NCI-H2227 treated with DMSO at 0.1 percent for 48 hours (cell line): Measurements from ENCODE around the gene ULK3.

Source experiments
- DNase-seq: peaks from one replicate; lab custom pipeline; 2025; lab: John Stamatoyannopoulos, UW

Gene ULK3

DNA sequence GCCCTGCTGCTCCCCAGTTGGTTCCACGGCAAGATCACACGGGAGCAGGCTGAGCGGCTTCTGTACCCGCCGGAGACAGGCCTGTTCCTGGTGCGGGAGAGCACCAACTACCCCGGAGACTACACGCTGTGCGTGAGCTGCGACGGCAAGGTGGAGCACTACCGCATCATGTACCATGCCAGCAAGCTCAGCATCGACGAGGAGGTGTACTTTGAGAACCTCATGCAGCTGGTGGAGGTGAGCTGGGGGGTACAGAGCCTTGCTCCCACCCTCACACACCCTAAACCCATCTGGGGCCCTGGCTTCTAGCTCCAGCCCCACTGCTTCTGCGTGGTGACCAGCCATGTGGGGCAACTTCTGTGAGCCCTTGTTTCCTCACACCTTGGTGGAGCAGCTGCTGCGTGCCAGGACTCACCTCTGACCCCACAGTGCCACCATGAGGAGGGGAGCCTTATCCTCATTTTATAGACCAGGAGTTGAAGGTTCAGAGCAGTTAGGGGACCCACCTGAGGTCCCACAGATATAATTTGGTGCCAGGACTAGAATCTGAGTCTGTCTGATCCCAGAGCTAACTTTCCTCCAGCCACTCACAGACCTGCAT lies 43.6 kb downstream of the ULK3 start:
- DNase-seq = no peak

DNA sequence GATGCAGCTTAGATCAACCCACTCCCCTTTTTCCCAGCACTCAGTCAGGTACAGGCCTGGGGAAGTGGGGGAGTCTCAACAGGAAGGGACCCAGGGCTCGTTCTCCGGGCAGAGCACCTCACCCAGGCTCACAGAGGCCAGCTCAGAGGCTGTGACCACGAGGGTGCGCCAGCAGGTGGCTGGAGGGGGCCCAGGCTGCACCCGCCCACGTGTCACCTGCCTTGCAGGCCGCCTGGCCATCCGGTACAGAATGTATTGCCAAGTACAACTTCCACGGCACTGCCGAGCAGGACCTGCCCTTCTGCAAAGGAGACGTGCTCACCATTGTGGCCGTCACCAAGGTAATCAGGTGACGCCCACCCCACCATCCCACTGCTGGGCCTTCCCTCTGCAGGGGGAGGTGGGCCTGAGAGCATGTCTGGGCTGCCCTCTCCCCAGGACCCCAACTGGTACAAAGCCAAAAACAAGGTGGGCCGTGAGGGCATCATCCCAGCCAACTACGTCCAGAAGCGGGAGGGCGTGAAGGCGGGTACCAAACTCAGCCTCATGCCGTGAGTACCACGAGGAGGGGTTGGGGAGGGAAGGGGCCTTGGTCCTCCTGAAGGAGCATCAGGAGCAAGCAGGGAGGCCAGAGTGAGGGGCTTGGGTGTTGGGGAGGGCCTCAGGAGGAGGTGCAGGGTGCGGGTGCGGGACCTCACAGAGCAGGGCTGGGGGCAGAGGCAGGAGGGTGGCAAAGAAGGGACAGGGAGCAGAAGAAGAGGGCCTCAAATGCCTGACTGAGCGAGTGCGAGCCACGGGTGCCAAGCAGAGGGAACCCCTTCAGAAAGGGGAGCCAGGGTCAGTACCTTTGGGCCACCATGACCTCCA lies 44.3 kb downstream of the ULK3 start:
- no peak for DNase-seq

GRCh38 chr15:74795966-74796625 lies 46.9 kb downstream of the ULK3 start:
- no peak for DNase-seq

DNA sequence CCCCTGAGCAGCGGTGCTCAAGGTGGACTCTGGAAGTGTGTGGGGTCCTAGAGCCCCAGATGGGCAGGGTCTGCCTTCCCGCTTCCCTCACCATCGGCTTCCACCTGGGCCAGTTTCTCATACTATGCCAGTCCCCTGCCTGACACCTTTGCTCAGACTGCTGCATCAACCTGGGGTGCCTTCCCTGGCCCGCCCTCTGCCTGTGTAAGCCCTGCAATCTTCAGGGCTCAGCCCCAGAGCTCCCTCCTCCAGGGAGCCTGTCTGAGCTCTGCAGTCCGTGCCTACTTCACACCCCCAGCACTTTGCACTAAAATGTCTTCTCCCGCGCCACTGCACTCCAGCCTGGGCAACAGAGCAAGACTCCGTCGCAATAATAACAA lies 48.0 kb downstream of the ULK3 start:
- DNase-seq = no peak

GRCh38 chr15:74794248-74794969 lies 48.5 kb downstream of the ULK3 start:
- no peak for DNase-seq

GRCh38 chr15:74793135-74794028 lies 49.6 kb downstream of the ULK3 start:
- DNase-seq = no peak

DNA sequence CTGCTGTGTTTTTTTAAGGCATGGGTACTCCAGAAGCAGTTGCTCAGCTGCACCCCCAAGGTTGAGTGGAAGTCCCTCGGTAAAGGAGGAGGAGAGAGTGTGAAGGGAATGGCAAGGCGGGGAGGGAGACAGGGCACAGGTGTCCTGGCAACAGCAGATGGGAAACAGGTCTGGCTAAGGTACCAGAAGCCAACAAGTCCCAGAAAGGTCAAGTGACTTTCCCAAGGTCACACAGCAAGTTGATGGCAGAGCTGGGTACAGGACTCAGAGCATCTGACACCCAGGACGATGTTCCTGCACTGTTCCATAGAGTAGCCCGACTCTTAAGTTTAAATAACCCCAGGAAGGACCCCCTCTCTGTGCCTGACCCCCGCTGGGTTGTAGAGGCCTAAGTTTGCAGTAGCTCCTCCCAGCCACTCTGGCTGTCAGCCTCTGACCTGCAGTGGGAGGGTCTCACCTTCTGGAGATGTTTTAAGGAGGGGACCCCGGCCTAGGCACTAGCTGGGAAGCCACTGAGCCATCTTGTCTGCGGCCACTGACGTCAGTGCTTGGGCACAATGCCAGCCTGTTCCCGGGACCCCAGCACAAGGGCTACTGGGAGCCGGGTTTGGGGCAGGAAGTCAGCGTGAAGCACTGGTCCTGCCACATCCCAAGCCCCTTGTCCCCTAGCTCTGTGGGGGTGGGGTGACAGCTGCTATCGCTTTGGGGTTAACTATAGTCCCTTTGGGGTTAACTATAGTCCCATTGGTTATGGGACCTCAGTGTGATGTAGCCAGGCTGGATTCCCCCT lies 50.5 kb downstream of the ULK3 start:
- DNase-seq = no peak

DNA sequence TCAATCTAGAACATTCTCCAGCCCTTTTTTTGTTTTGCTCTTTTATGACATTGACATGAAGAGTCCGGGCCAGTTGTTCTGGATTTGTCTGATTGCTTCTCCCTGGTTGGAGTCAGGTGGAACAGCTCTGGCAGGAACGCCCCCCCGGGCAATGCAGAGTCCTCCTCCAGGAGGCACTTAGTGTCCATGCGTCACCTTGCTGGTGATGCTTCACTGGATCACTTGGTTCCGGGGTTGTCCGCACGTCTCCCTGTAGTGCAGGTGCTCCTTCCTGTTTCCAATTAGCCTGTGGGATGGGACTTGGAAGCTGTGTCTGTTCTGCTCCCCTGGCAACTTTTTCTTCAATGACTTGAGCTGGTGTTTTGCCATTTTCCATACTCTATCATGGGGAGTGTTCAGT lies 51.3 kb downstream of the ULK3 start:
- no peak for DNase-seq

- DNase-seq = no peak
Observed at GRCh38 chr15:74791007-74791406, 51.9 kb downstream of the ULK3 start.

GRCh38 chr15:74790080-74790916 lies 52.7 kb downstream of the ULK3 start:
- DNase-seq = no peak

GRCh38 chr15:74789741-74790079 lies 53.2 kb downstream of the ULK3 start:
- no peak for DNase-seq

DNA sequence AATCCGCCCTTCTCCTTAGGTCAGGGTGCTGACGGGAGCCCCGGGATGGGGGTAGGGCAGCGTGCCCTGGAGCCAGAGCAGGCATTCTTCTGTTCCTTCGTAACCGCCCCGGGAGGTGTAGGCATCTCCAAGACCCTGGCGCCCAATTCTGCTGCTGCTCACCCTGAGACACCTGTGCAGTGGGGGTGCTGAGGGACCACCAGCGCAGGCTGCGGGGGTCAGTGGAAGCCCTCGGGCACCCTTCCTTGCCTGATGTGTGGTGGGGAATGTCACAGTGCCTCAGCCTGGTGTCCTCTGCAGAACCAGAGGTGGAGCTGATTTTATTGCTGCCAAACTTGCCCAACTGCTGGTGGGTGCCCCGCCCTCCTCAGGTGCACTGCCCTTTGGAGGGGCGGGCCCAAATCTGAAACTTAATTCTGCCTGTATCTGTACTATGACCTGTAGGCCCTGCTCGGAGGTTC lies 53.8 kb downstream of the ULK3 start:
- DNase-seq = no peak

GRCh38 chr15:74788683-74789151 lies 54.2 kb downstream of the ULK3 start:
- no peak for DNase-seq

GRCh38 chr15:74788042-74788682 lies 54.8 kb downstream of the ULK3 start:
- DNase-seq = no peak

DNA sequence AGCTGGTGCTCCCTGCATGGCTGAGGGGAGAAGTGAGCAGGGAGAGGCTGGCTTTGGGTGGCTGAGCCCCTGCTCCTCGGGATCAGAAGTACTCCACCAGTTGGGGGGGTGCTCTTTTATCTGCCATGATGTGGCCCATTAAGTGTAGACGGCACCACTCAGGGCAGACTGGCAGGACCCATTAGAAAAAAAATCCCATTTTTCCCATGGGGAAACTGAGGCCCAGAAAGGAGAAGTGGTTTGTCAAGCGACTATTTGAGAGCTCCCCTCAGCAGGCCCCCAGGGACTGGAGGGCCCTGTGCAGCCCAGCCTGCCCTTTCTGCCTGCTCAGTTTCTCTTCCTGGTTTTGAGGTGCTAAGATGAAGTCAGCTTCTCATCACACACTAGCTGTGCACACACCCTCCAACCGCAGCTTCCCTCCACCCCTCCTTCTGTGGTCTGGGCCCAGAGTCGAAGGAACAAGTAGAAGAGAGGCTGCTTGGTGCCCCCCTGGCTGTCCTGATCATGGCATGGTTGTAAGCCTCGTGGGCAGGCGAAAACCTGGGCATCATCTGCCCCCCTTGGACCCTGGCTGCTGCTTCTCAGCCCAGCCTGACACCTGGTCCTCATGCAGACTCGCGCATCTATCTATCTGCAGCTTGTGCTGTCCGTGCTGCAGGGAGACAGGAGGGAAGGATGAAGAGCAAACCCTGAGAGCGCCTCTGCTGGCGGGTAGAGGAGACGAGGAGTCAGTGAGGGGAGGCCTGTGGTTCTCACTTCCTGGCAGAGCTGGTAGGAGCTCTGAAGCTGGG lies 55.5 kb downstream of the ULK3 start:
- DNase-seq = no peak

DNA sequence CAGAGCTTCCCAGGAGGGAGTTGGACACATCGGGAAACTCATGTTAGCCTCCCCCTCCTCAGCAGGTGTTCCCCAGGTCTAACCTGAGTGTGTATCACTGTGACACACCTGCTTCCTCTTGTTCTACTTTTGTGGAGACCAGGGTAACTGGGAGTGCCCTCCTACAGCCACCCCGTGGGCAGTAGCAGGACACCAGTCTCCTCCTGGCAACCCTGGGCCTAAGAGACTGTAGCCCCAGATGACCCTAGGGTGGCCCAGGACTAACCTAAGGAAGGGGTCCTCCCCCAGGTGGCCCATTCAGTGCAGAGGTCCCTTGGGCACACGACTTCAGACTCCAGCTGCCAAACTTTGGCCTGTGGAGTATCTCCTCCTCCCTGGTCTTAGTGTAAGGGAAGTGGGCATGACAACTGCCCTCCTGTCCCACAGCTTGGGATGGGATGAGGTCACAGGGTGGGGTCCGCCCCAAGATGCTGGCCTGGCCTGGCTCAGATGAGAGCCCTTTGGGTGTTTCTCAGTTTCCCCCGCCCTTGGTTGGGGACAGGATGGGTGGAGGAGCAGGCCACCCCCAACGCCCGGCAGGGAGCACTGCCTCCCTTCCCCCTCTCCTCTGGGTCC lies 56.3 kb downstream of the ULK3 start:
- no peak for DNase-seq
